ENCODE measurements around the gene TMEM250.

GRCh38 chr9:136133191-136133958 lies 14.7 kb upstream of the TMEM250 start:
- TF ChIP-seq CTCF (conservative IDR thresholded peaks at IDR 0.05) (no peak; the same call in 1 of the 2 replicates), ZFX (IDR thresholded peaks at IDR 0.05) (no peak)
